Activated naive CD8-positive, alpha-beta T cell treated with anti-CD3 and anti-CD28 coated beads, Interleukin-2, amount 10 ng/mL, durations not matched to agents 7 days and 5 days (primary cell): Measurements from ENCODE around the gene PHACTR3. TPM values are rescaled to one million over a fixed set of nuclear protein-coding genes. Genes with fewer than 3 reads are reported as not detected.
"Not testable (repeated sequence)": the region's sequence is repeated elsewhere in the genome, so short reads cannot be mapped to it uniquely, and the experiment has no call there.

ENCODE experiments used
- ATAC-seq: fragments of 150-1000 bp; cut with Tn5 transposase; one replicate; pipeline ENCODE4 v1.10.0; 2021; ENCODE audit warnings: low read depth, moderate library complexity
- POLR2A ChIA-PET: fragments of 350-600 bp; sonication (Branson Sonifier 250); formaldehyde crosslinking; loops from one replicate; lab custom pipeline; 2021; ENCODE audit warnings: antibody characterized with exemption; lab: Charles Lee
- DNase-seq: peaks from one replicate; pipeline ENCODE4 v3.0.0; 2021
- H3K27ac Mint-ChIP-seq: one replicate; pipeline ENCODE4 v1.8.0; 2022; ENCODE audit warnings: mild to moderate bottlenecking, mixed read lengths
- H3K27me3 Mint-ChIP-seq: one replicate; pipeline ENCODE4 v1.8.0; 2022; ENCODE audit warnings: mild to moderate bottlenecking, moderate library complexity, mixed read lengths
- H3K36me3 Mint-ChIP-seq: one replicate; pipeline ENCODE4 v1.8.0; 2021; ENCODE audit warnings: mild to moderate bottlenecking, mixed read lengths
- H3K4me1 Mint-ChIP-seq: one replicate; pipeline ENCODE4 v1.8.0; 2021; ENCODE audit warnings: mixed read lengths
- H3K4me3 Mint-ChIP-seq: one replicate; pipeline ENCODE4 v1.8.0; 2022; ENCODE audit warnings: mild to moderate bottlenecking, moderate library complexity, mixed read lengths
- H3K9me3 Mint-ChIP-seq: one replicate; pipeline ENCODE4 v1.8.0; 2021; ENCODE audit warnings: mixed read lengths
- total RNA-seq, 2 experiments: library from RNA; stranded (reverse); gene quantifications; one replicate each; pipeline ENCODE4 v1.2.3, GENCODE V29; 2021

The PHACTR3 gene
- total RNA-seq, result not detected

GRCh38 chr20:59603781-59604541, at the start of gene PHACTR3:
Gene PHACTR3, plus strand, starts transcription at chr20:59604540. Its CDS starts 475 bp downstream, at chr20:59605015.
- POLR2A ChIA-PET, result interaction anchor here (0.7 kb wide), 1 partner anchor 8 kb away, joined by 3 read pairs; no protein-coding TSS in a partner anchor

GRCh38 chr20:59557733-59558529, 46.4 kb upstream of the PHACTR3 start:
- H3K27me3 Mint-ChIP-seq, POLR2A ChIA-PET, H3K36me3 Mint-ChIP-seq, ATAC-seq, H3K27ac Mint-ChIP-seq, H3K9me3 Mint-ChIP-seq, DNase-seq, H3K4me1 Mint-ChIP-seq, H3K4me3 Mint-ChIP-seq: not testable (repeated sequence)

More at GRCh38 chr20:59603781-59604541, at the start of gene PHACTR3:
- ATAC-seq (no peak), DNase-seq (no peak)
- H3K9me3 Mint-ChIP-seq, result no peaks in the 10 kb centered on the region
- H3K27me3 Mint-ChIP-seq, result peaks cover 58% of the 10 kb centered on the region
- no peaks in the 10 kb centered on the region for H3K4me1 Mint-ChIP-seq
- H3K4me3 Mint-ChIP-seq, result no peak within 1 kb of the TSS
- H3K36me3 Mint-ChIP-seq, result no peaks in the 10 kb centered on the region
- no peak within 1 kb of the TSS for H3K27ac Mint-ChIP-seq

GRCh38 chr20:59559024-59559817, 45.1 kb upstream of the PHACTR3 start:
- H3K27ac Mint-ChIP-seq, result no peak overlapping the region
- H3K9me3 Mint-ChIP-seq, result no peaks in the 10 kb centered on the region
- no peaks in the 10 kb centered on the region for H3K36me3 Mint-ChIP-seq
- no peaks in the 10 kb centered on the region for H3K4me1 Mint-ChIP-seq
- POLR2A ChIA-PET, result no interaction called here
- DNase-seq, result no peak
- no peak overlapping the region for H3K4me3 Mint-ChIP-seq
- no peak for ATAC-seq
- peaks cover 4% of the 10 kb centered on the region for H3K27me3 Mint-ChIP-seq

GRCh38 chr20:59559863-59560262, 44.5 kb upstream of the PHACTR3 start:
- H3K9me3 Mint-ChIP-seq, result no peaks in the 10 kb centered on the region
- ATAC-seq (no peak), DNase-seq (no peak)
- peaks cover 2% of the 10 kb centered on the region for H3K27me3 Mint-ChIP-seq
- H3K4me1 Mint-ChIP-seq, result no peaks in the 10 kb centered on the region
- POLR2A ChIA-PET, result no interaction called here
- no peak overlapping the region for H3K4me3 Mint-ChIP-seq
- H3K27ac Mint-ChIP-seq, result no peak overlapping the region
- no peaks in the 10 kb centered on the region for H3K36me3 Mint-ChIP-seq

- Mint-ChIP-seq H3K27ac (no peak overlapping the region), H3K4me3 (no peak overlapping the region), H3K27me3 (peaks cover 2% of the 10 kb centered on the region), H3K36me3 (no peaks in the 10 kb centered on the region), H3K9me3 (no peaks in the 10 kb centered on the region), H3K4me1 (no peaks in the 10 kb centered on the region)
- no peak for ATAC-seq
- POLR2A ChIA-PET, result no interaction called here
- DNase-seq, result no peak
These were observed 43.6 kb upstream of the PHACTR3 start for GRCh38 chr20:59560588-59561227.

GRCh38 chr20:59561228-59561605, 43.1 kb upstream of the PHACTR3 start:
- H3K27me3 Mint-ChIP-seq, result peaks cover 2% of the 10 kb centered on the region
- no peaks in the 10 kb centered on the region for H3K4me1 Mint-ChIP-seq
- POLR2A ChIA-PET, result no interaction called here
- no peak overlapping the region for H3K4me3 Mint-ChIP-seq
- ATAC-seq (no peak), DNase-seq (no peak)
- no peaks in the 10 kb centered on the region for H3K9me3 Mint-ChIP-seq
- H3K36me3 Mint-ChIP-seq, result no peaks in the 10 kb centered on the region
- H3K27ac Mint-ChIP-seq, result no peak overlapping the region

- no peak overlapping the region for H3K4me3 Mint-ChIP-seq
These were observed 42.6 kb upstream of the PHACTR3 start for GRCh38 chr20:59561614-59562277.

GRCh38 chr20:59564171-59564570, 40.2 kb upstream of the PHACTR3 start:
- ATAC-seq, result no peak
- POLR2A ChIA-PET, result no interaction called here
- Mint-ChIP-seq H3K36me3 (no peaks in the 10 kb centered on the region), H3K4me3 (no peak overlapping the region), H3K4me1 (no peaks in the 10 kb centered on the region), H3K27ac (no peak overlapping the region), H3K9me3 (no peaks in the 10 kb centered on the region), H3K27me3 (peaks cover 2% of the 10 kb centered on the region)
- no peak for DNase-seq

More at GRCh38 chr20:59561614-59562277, 42.6 kb upstream of the PHACTR3 start:
- Mint-ChIP-seq H3K27me3 (peaks cover 2% of the 10 kb centered on the region), H3K9me3 (no peaks in the 10 kb centered on the region), H3K36me3 (no peaks in the 10 kb centered on the region), H3K4me1 (no peaks in the 10 kb centered on the region), H3K27ac (no peak overlapping the region)
- DNase-seq (no peak), ATAC-seq (no peak)
- POLR2A ChIA-PET, result no interaction called here

GRCh38 chr20:59564943-59565342, 39.4 kb upstream of the PHACTR3 start:
- H3K36me3 Mint-ChIP-seq, result no peaks in the 10 kb centered on the region
- no peak overlapping the region for H3K27ac Mint-ChIP-seq
- no peak overlapping the region for H3K4me3 Mint-ChIP-seq
- no peak for ATAC-seq
- no peaks in the 10 kb centered on the region for H3K4me1 Mint-ChIP-seq
- H3K27me3 Mint-ChIP-seq, result peaks cover 2% of the 10 kb centered on the region
- no peaks in the 10 kb centered on the region for H3K9me3 Mint-ChIP-seq
- DNase-seq, result no peak
- POLR2A ChIA-PET, result no interaction called here

GRCh38 chr20:59565768-59566461, 38.4 kb upstream of the PHACTR3 start:
- Mint-ChIP-seq H3K4me3 (no peak overlapping the region), H3K36me3 (no peaks in the 10 kb centered on the region), H3K27me3 (peaks cover 2% of the 10 kb centered on the region), H3K9me3 (no peaks in the 10 kb centered on the region), H3K27ac (no peak overlapping the region), H3K4me1 (no peaks in the 10 kb centered on the region)
- no peak for ATAC-seq
- POLR2A ChIA-PET, result no interaction called here
- no peak for DNase-seq

- Mint-ChIP-seq H3K27me3 (no peaks in the 10 kb centered on the region), H3K27ac (no peak overlapping the region), H3K36me3 (no peaks in the 10 kb centered on the region), H3K9me3 (no peaks in the 10 kb centered on the region), H3K4me3 (no peak overlapping the region), H3K4me1 (no peaks in the 10 kb centered on the region)
- DNase-seq (no peak), ATAC-seq (no peak)
- POLR2A ChIA-PET, result no interaction called here
These were observed 37.5 kb upstream of the PHACTR3 start for GRCh38 chr20:59566631-59567524.
